GM21825 (cell line): Measurements from ENCODE around the gene TBRG4.

Experiments
- ATAC-seq: cut with Tn5 transposase; IDR thresholded peaks from one replicate; pipeline ENCODE4 v1.9.1; 2021; ENCODE audit warnings: mild to moderate bottlenecking, moderate library complexity; ENCODE audit not compliant: unreplicated experiment

Gene TBRG4

GRCh38 chr7:45075871-45076796, 35.4 kb downstream of the TBRG4 start:
- ATAC-seq = no peak

GRCh38 chr7:45075355-45075644, 36.2 kb downstream of the TBRG4 start:
- ATAC-seq = no peak

- ATAC-seq = no peak
These were observed 36.8 kb downstream of the TBRG4 start for GRCh38 chr7:45074528-45075354.

GRCh38 chr7:45073786-45074527, 37.5 kb downstream of the TBRG4 start:
- ATAC-seq = no peak

GRCh38 chr7:45073031-45073785, 38.3 kb downstream of the TBRG4 start:
- ATAC-seq = no peak

GRCh38 chr7:45072131-45073030, 39.1 kb downstream of the TBRG4 start:
- no peak for ATAC-seq

GRCh38 chr7:45071528-45071927, 40.0 kb downstream of the TBRG4 start:
- ATAC-seq = no peak

GRCh38 chr7:45070254-45070642, 41.2 kb downstream of the TBRG4 start:
- ATAC-seq = no peak

GRCh38 chr7:45069444-45070253, 41.8 kb downstream of the TBRG4 start:
- no peak for ATAC-seq

GRCh38 chr7:45068236-45069023, 43.1 kb downstream of the TBRG4 start:
- ATAC-seq = no peak

GRCh38 chr7:45067582-45067981, 43.9 kb downstream of the TBRG4 start:
- ATAC-seq = no peak

GRCh38 chr7:45066409-45066808, 45.1 kb downstream of the TBRG4 start:
- no peak for ATAC-seq

GRCh38 chr7:45065031-45065995, 46.2 kb downstream of the TBRG4 start:
- no peak for ATAC-seq

GRCh38 chr7:45064047-45064725, 47.3 kb downstream of the TBRG4 start:
- no peak for ATAC-seq

GRCh38 chr7:45061806-45062425, 49.6 kb downstream of the TBRG4 start:
- no peak for ATAC-seq

GRCh38 chr7:45061352-45061751, 50.1 kb downstream of the TBRG4 start:
- ATAC-seq = no peak
